Neuronal stem cell (in vitro differentiated cells): ENCODE data around the gene PKD1.
"Not testable (repeated sequence)": the region's sequence is repeated elsewhere in the genome, so short reads cannot be mapped to it uniquely, and the experiment has no call there.

Source experiments
- DNase-seq: peaks from one replicate; pipeline ENCODE4 v3.0.0-alpha.2; 2013; ENCODE audit warnings: low spot score
- H2AFZ ChIP-seq: one replicate; pipeline ENCODE4 v1.6.1; 2013; ENCODE audit warnings: mild to moderate bottlenecking, low read length, inconsistent platforms
- H2AK5ac ChIP-seq: 2 replicates; pipeline ENCODE4 v1.6.1; 2013; ENCODE audit warnings: low read depth, mild to moderate bottlenecking, inconsistent platforms, low read length, moderate library complexity, mixed read lengths
- H2BK120ac ChIP-seq: 2 replicates; pipeline ENCODE4 v1.6.1; 2013; ENCODE audit warnings: low read depth, mild to moderate bottlenecking, inconsistent platforms, low read length, moderate library complexity, mixed read lengths
- H2BK12ac ChIP-seq: one replicate; pipeline ENCODE4 v1.6.1; 2013; ENCODE audit warnings: low read length, inconsistent platforms
- H2BK15ac ChIP-seq: 2 replicates; pipeline ENCODE4 v1.6.1; 2013; ENCODE audit warnings: mild to moderate bottlenecking, low read length, inconsistent platforms, mixed read lengths
- H2BK5ac ChIP-seq: one replicate; pipeline ENCODE4 v1.6.1; 2013; ENCODE audit warnings: inconsistent platforms, mild to moderate bottlenecking, low read length, moderate library complexity
- H3K14ac ChIP-seq: one replicate; pipeline ENCODE4 v1.6.1; 2013; ENCODE audit warnings: low read length, inconsistent platforms
- H3K18ac ChIP-seq: 2 replicates; pipeline ENCODE4 v1.6.1; 2013; ENCODE audit warnings: low read length, inconsistent platforms
- H3K23ac ChIP-seq: 2 replicates; pipeline ENCODE4 v1.6.1; 2013; ENCODE audit warnings: low read depth, mild to moderate bottlenecking, mixed read lengths, low read length, inconsistent platforms; ENCODE audit not compliant: poor library complexity
- H3K27ac ChIP-seq: replicated peaks from 3 replicates; pipeline ENCODE4 v1.5.1; 2013; ENCODE audit warnings: low read length, inconsistent platforms
- H3K27me3 ChIP-seq, 3 experiments: 2 replicates each; pipeline ENCODE4 v1.6.1; 2013; ENCODE audit warnings: low read length in 3 of 3, mild to moderate bottlenecking in 2 of 3, inconsistent platforms in 1 of 3, low read depth in 1 of 3, mixed read lengths in 1 of 3, moderate library complexity in 1 of 3; ENCODE audit not compliant: control insufficient read depth in 3 of 3, insufficient read depth in 3 of 3
- H3K36me3 ChIP-seq, 2 donors: replicated peaks in 1 of 2; 2 replicates each; pipeline ENCODE4 v1.6.1; 2013; ENCODE audit warnings: low read length in 2 of 2; ENCODE audit not compliant: control insufficient read depth in 2 of 2, insufficient read depth in 2 of 2
- H3K4ac ChIP-seq: 2 replicates; pipeline ENCODE4 v1.6.1; 2013; ENCODE audit warnings: inconsistent platforms, mild to moderate bottlenecking, low read length, moderate library complexity
- H3K4me1 ChIP-seq, 2 donors: 1 replicate in 1 of 2; 2 replicates in 1 of 2; pipeline ENCODE4 v1.6.1; 2013; ENCODE audit warnings: low read length in 2 of 2, low read depth in 1 of 2; ENCODE audit not compliant: control insufficient read depth in 2 of 2, insufficient read depth in 1 of 2
- H3K4me2 ChIP-seq: one replicate; pipeline ENCODE4 v1.6.1; 2013; ENCODE audit warnings: mild to moderate bottlenecking, low read length, inconsistent platforms; ENCODE audit not compliant: insufficient read depth, poor library complexity, severe bottlenecking
- H3K4me3 ChIP-seq, 2 donors: 2 replicates each; pipeline ENCODE4 v1.5.1; 2013; ENCODE audit warnings: low read length in 2 of 2, mild to moderate bottlenecking in 2 of 2, inconsistent platforms in 1 of 2, moderate library complexity in 1 of 2
- H3K79me1 ChIP-seq: one replicate; pipeline ENCODE4 v1.6.1; 2013; ENCODE audit warnings: low read depth, mild to moderate bottlenecking, inconsistent platforms, low read length, moderate library complexity
- H3K9ac ChIP-seq: one replicate; pipeline ENCODE4 v1.6.1; 2013; ENCODE audit warnings: mild to moderate bottlenecking, low read depth, low read length, inconsistent platforms; ENCODE audit not compliant: poor library complexity
- H3K9me3 ChIP-seq, 2 donors: replicated peaks in 1 of 2; 2 replicates each; pipeline versions ENCODE3 to v1.6.1; 2013; ENCODE audit warnings: low read length in 2 of 2, mild to moderate bottlenecking in 2 of 2, inconsistent platforms in 1 of 2, low read depth in 1 of 2, mixed read lengths in 1 of 2, moderate library complexity in 1 of 2; ENCODE audit not compliant: control insufficient read depth in 2 of 2, insufficient read depth in 1 of 2
- H4K8ac ChIP-seq: one replicate; pipeline ENCODE4 v1.6.1; 2013; ENCODE audit warnings: low read depth, mild to moderate bottlenecking, inconsistent platforms, low read length, moderate library complexity
- H4K91ac ChIP-seq: one replicate; pipeline ENCODE4 v1.6.1; 2013; ENCODE audit warnings: low read length, low read depth, mild to moderate bottlenecking, inconsistent platforms; ENCODE audit not compliant: poor library complexity
- WGBS, 2 donors: extraction: QIAGEN DNeasy Blood & Tissue Kit; methylation state at CpG; one replicate each; pipeline ENCODE4 v1.1.7; 2013; ENCODE audit warnings: missing lambda C conversion rate in 2 of 2, mixed read lengths in 1 of 2; ENCODE audit not compliant: insufficient read length in 2 of 2, insufficient replicate concordance in 1 of 2; ENCODE audit errors: extremely low coverage in 2 of 2; 5-methylcytosine and 5-hydroxymethylcytosine counted together

PKD1 gene

GRCh38 chr16:2122429-2122828, 13.3 kb downstream of the PKD1 start:
- Histone ChIP-seq H2BK15ac (no peak overlapping the region), H4K8ac (no peak overlapping the region), H3K18ac (no peak overlapping the region), H2AFZ (no peak overlapping the region), H3K14ac (no peak overlapping the region), H3K27me3 (no peaks in the 10 kb centered on the region), H3K4me2 (no peak overlapping the region), H4K91ac (peak overlapping the region; percentile 64), H3K27ac (no peak overlapping the region), H3K23ac (no peak overlapping the region), H3K9me3 (no peaks in the 10 kb centered on the region), H2BK5ac (no peak overlapping the region), H2BK120ac (no peak overlapping the region), H2AK5ac (peak overlapping the region; percentile 79), H3K9ac (no peak overlapping the region), H2BK12ac (no peak overlapping the region), H3K4me1 (peaks cover 7 to 15% of the 10 kb centered on the region in 2 donors), H3K4ac (no peak overlapping the region), H3K79me1 (peaks cover 11% of the 10 kb centered on the region), H3K4me3 (no peak overlapping the region), H3K36me3 (no peaks in the 10 kb centered on the region)
- WGBS, 2 donors = no CpG with 5 or more reads among the region's 17 CpGs
- DNase-seq = no peak

- H3K4me1 ChIP-seq = peaks cover 7 to 11% of the 10 kb centered on the region in 2 donors
- no peak overlapping the region for H2BK12ac ChIP-seq
- H3K9ac ChIP-seq = no peak overlapping the region
- no peak overlapping the region for H3K4me3 ChIP-seq
- no peaks in the 10 kb centered on the region for H3K27me3 ChIP-seq
- no peak overlapping the region for H3K27ac ChIP-seq
- no peak overlapping the region for H2BK15ac ChIP-seq
- H3K9me3 ChIP-seq = no peaks in the 10 kb centered on the region
- H3K18ac ChIP-seq = no peak overlapping the region
- no peak overlapping the region for H2BK120ac ChIP-seq
- no peak overlapping the region for H2AFZ ChIP-seq
- no peak overlapping the region for H2AK5ac ChIP-seq
- H3K36me3 ChIP-seq = no peaks in the 10 kb centered on the region
- no peak overlapping the region for H4K91ac ChIP-seq
- no peak overlapping the region for H3K23ac ChIP-seq
- WGBS, 2 donors = no CpG with 5 or more reads among the region's 19 CpGs
- peaks cover 6% of the 10 kb centered on the region for H3K79me1 ChIP-seq
- DNase-seq = no peak
- no peak overlapping the region for H2BK5ac ChIP-seq
- no peak overlapping the region for H3K4ac ChIP-seq
- no peak overlapping the region for H3K4me2 ChIP-seq
- no peak overlapping the region for H4K8ac ChIP-seq
- peak overlapping the region; percentile 21 for H3K14ac ChIP-seq
Measured at GRCh38 chr16:2121853-2122252, 13.8 kb downstream of the PKD1 start.

DNA sequence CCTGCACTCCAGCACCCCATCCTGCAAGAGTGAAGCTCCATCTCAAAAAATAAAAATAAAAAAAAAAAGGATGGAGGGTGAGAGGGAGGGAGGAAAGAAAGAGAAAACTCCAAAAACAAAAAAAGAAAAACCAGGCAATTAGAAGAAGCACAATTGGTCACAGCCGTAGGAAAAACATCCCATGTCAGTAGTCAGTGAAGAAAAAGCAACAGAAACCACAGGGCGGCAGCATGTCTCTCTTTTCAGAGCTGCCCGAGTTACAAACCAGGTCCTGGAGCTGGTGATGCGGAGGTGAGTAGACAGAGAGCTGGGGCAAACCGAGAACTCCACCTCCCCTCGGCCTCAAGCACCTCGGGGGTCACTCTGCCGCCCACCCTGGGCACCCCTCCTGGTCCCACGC, 14.4 kb downstream of the PKD1 start:
- not testable (repeated sequence) for H2AFZ ChIP-seq, H4K8ac ChIP-seq, DNase-seq, H3K4me2 ChIP-seq, H3K4ac ChIP-seq, H3K9ac ChIP-seq, H2AK5ac ChIP-seq, H3K9me3 ChIP-seq, H3K14ac ChIP-seq, H2BK12ac ChIP-seq, H3K23ac ChIP-seq, H3K36me3 ChIP-seq, H4K91ac ChIP-seq, H2BK5ac ChIP-seq, H2BK15ac ChIP-seq, H3K79me1 ChIP-seq, H3K27ac ChIP-seq, H2BK120ac ChIP-seq, H3K4me3 ChIP-seq, H3K27me3 ChIP-seq, H3K18ac ChIP-seq
- no CpG with 5 or more reads among the region's 9 CpGs for WGBS, 2 donors
- peaks cover 7 to 11% of the 10 kb centered on the region in 2 donors for H3K4me1 ChIP-seq

- H2BK12ac ChIP-seq, H3K27me3 ChIP-seq, H3K23ac ChIP-seq, H2AK5ac ChIP-seq, H3K79me1 ChIP-seq, H2BK120ac ChIP-seq, H3K27ac ChIP-seq, H2AFZ ChIP-seq, H2BK5ac ChIP-seq, H3K4me1 ChIP-seq, H4K8ac ChIP-seq, H3K9me3 ChIP-seq, H2BK15ac ChIP-seq, H3K18ac ChIP-seq, H3K4me3 ChIP-seq, H3K4ac ChIP-seq, H3K14ac ChIP-seq, H4K91ac ChIP-seq, H3K36me3 ChIP-seq, DNase-seq, H3K4me2 ChIP-seq, H3K9ac ChIP-seq: not testable (repeated sequence)
- no CpG with 5 or more reads among the region's 35 CpGs for WGBS, 2 donors
Measured at GRCh38 chr16:2117960-2118722, 17.6 kb downstream of the PKD1 start.
